Activated gamma-delta T cell (primary cell): Measurements from ENCODE around the gene CGB3.

ENCODE experiments used
- DNase-seq: peaks from one replicate; lab custom pipeline; 2025; lab: John Stamatoyannopoulos, UW

Gene CGB3

GRCh38 chr19:49016067-49016839 lies 7.9 kb downstream of the CGB3 start:
- DNase-seq: no peak

GRCh38 chr19:49014870-49015255 lies 9.3 kb downstream of the CGB3 start:
- no peak for DNase-seq

GRCh38 chr19:49014123-49014869 lies 9.8 kb downstream of the CGB3 start:
- no peak for DNase-seq

- no peak for DNase-seq
These were observed 12.9 kb downstream of the CGB3 start for GRCh38 chr19:49011194-49011593.

- DNase-seq: no peak
These were observed 13.7 kb downstream of the CGB3 start for GRCh38 chr19:49010453-49010852.

GRCh38 chr19:49009828-49010227 lies 14.3 kb downstream of the CGB3 start:
- no peak for DNase-seq

- no peak for DNase-seq
These were observed 17.2 kb downstream of the CGB3 start for GRCh38 chr19:49006905-49007304.

GRCh38 chr19:49004964-49005614 lies 19.0 kb downstream of the CGB3 start:
- no peak for DNase-seq

- no peak for DNase-seq
These were observed 20.0 kb downstream of the CGB3 start for GRCh38 chr19:49004133-49004532.

GRCh38 chr19:48999481-49000325 lies 24.4 kb downstream of the CGB3 start:
- no peak for DNase-seq

- no peak for DNase-seq
These were observed 26.2 kb downstream of the CGB3 start for GRCh38 chr19:48997972-48998371.

GRCh38 chr19:48994035-48994386 lies 30.1 kb downstream of the CGB3 start:
- no peak for DNase-seq

GRCh38 chr19:48993175-48994034 lies 30.7 kb downstream of the CGB3 start, which contains the start of the genes GYS1 and RUVBL2:
TSS of gene GYS1 (minus strand) at chr19:48993309. CDS start at chr19:48993112, 197 bp downstream.
TSS of gene RUVBL2 (plus strand) at chr19:48993887. CDS start at chr19:48993912, 25 bp downstream.
- DNase-seq: peak; percentile 97

- no peak for DNase-seq
These were observed 31.5 kb downstream of the CGB3 start for GRCh38 chr19:48992581-48993174.

GRCh38 chr19:48991873-48992580 lies 32.1 kb downstream of the CGB3 start:
- DNase-seq: no peak

GRCh38 chr19:48991011-48991609 lies 33.0 kb downstream of the CGB3 start:
- no peak for DNase-seq

GRCh38 chr19:48990400-48990799 lies 33.7 kb downstream of the CGB3 start:
- no peak for DNase-seq

- DNase-seq: no peak
These were observed 34.3 kb downstream of the CGB3 start for GRCh38 chr19:48989701-48990291.

- no peak for DNase-seq
These were observed 35.3 kb downstream of the CGB3 start for GRCh38 chr19:48988860-48989259.
